ENCODE measurements around the gene LIPH.

Gene LIPH

GRCh38 chr3:185530856-185531255 lies 21.5 kb downstream of the LIPH start:
- H2AFZ ChIP-seq (ENCODE audit: low read depth, low read length) = no peak overlapping the region
- H3K79me2 ChIP-seq (ENCODE audit: insufficient read depth, low read length) = no peaks in the 10 kb centered on the region
- TF ChIP-seq CTCF (IDR thresholded peaks at IDR 0.05; ENCODE audit: borderline replicate concordance, extremely low read depth, low read length, poor library complexity, severe bottlenecking) (no peak), EZH2 (IDR thresholded peaks at IDR 0.05; ENCODE audit: borderline replicate concordance, low read depth, low read length, severe bottlenecking) (no peak)
- H3K9ac ChIP-seq (ENCODE audit: low read depth, low read length) = no peak overlapping the region
- H4K20me1 ChIP-seq (ENCODE audit: insufficient read depth, low read length) = no peaks in the 10 kb centered on the region
- no peak overlapping the region for H3K4me3 ChIP-seq (ENCODE audit: low read depth in 1 of 2, low read length in 2 of 2)
- H3K4me2 ChIP-seq (ENCODE audit: insufficient read depth, low read length) = no peak overlapping the region
- H3K9me3 ChIP-seq (ENCODE audit: insufficient read depth, low read length, severe bottlenecking) = no peaks in the 10 kb centered on the region
- DNase-seq (no peak), ATAC-seq (ENCODE audit: insufficient read depth, low read depth) (no peak)
- H3K36me3 ChIP-seq (ENCODE audit: insufficient read depth, low read length) = no peaks in the 10 kb centered on the region
- H3K27me3 ChIP-seq (ENCODE audit: insufficient read depth, low read length, poor library complexity) = no peaks in the 10 kb centered on the region
- H3K27ac ChIP-seq (ENCODE audit: low read length) = no peak overlapping the region
- no peaks in the 10 kb centered on the region for H3K4me1 ChIP-seq (ENCODE audit: insufficient read depth, low read length)

GRCh38 chr3:185528532-185528931 lies 23.9 kb downstream of the LIPH start:
- Histone ChIP-seq H2AFZ (ENCODE audit: low read depth, low read length) (no peak overlapping the region), H4K20me1 (ENCODE audit: insufficient read depth, low read length) (no peaks in the 10 kb centered on the region), H3K79me2 (ENCODE audit: insufficient read depth, low read length) (no peaks in the 10 kb centered on the region), H3K27ac (ENCODE audit: low read length) (no peak overlapping the region), H3K36me3 (ENCODE audit: insufficient read depth, low read length) (no peaks in the 10 kb centered on the region), H3K4me3 (ENCODE audit: low read depth in 1 of 2, low read length in 2 of 2) (no peak overlapping the region), H3K9ac (ENCODE audit: low read depth, low read length) (no peak overlapping the region), H3K9me3 (ENCODE audit: insufficient read depth, low read length, severe bottlenecking) (no peaks in the 10 kb centered on the region), H3K4me2 (ENCODE audit: insufficient read depth, low read length) (no peak overlapping the region), H3K4me1 (ENCODE audit: insufficient read depth, low read length) (no peaks in the 10 kb centered on the region), H3K27me3 (ENCODE audit: insufficient read depth, low read length, poor library complexity) (no peaks in the 10 kb centered on the region)
- ATAC-seq (ENCODE audit: insufficient read depth, low read depth) (no peak), DNase-seq (no peak)
- TF ChIP-seq EZH2 (IDR thresholded peaks at IDR 0.05; ENCODE audit: borderline replicate concordance, low read depth, low read length, severe bottlenecking) = no peak
- no peak for TF ChIP-seq CTCF (IDR thresholded peaks at IDR 0.05; ENCODE audit: borderline replicate concordance, extremely low read depth, low read length, poor library complexity, severe bottlenecking)

- Histone ChIP-seq H3K9me3 (ENCODE audit: insufficient read depth, low read length, severe bottlenecking) (no peaks in the 10 kb centered on the region), H3K4me2 (ENCODE audit: insufficient read depth, low read length) (no peak overlapping the region), H3K36me3 (ENCODE audit: insufficient read depth, low read length) (no peaks in the 10 kb centered on the region), H3K4me1 (ENCODE audit: insufficient read depth, low read length) (no peaks in the 10 kb centered on the region), H4K20me1 (ENCODE audit: insufficient read depth, low read length) (no peaks in the 10 kb centered on the region), H3K27me3 (ENCODE audit: insufficient read depth, low read length, poor library complexity) (peaks cover under 1% of the 10 kb centered on the region), H3K27ac (ENCODE audit: low read length) (no peak overlapping the region), H3K79me2 (ENCODE audit: insufficient read depth, low read length) (no peaks in the 10 kb centered on the region), H2AFZ (ENCODE audit: low read depth, low read length) (no peak overlapping the region), H3K9ac (ENCODE audit: low read depth, low read length) (no peak overlapping the region), H3K4me3 (ENCODE audit: low read depth in 1 of 2, low read length in 2 of 2) (no peak overlapping the region)
- no peak for ATAC-seq (ENCODE audit: insufficient read depth, low read depth)
- TF ChIP-seq EZH2 (IDR thresholded peaks at IDR 0.05; ENCODE audit: borderline replicate concordance, low read depth, low read length, severe bottlenecking) (no peak), CTCF (IDR thresholded peaks at IDR 0.05; ENCODE audit: borderline replicate concordance, extremely low read depth, low read length, poor library complexity, severe bottlenecking) (no peak)
- no peak for DNase-seq
Observed at GRCh38 chr3:185527364-185527763, 25.0 kb downstream of the LIPH start.
